Thoracic aorta (tissue), 2 donors: ENCODE measurements around the gene ANKS6. TPM values are rescaled to one million over a fixed set of nuclear protein-coding genes. Genes with fewer than 3 reads are reported as not detected.

Experiments used
- ATAC-seq: fragments of 150-250 bp; one replicate; pipeline ENCODE4 v1.8.0; 2017; ENCODE audit warnings: low read depth; ENCODE audit not compliant: insufficient number of reproducible peaks, low FRiP score
- DNase-seq: peaks from one replicate; pipeline ENCODE4 v3.0.0-alpha.2; 2020; ENCODE audit warnings: low spot score
- H3K27ac ChIP-seq, 2 donors: fragments of 200-600 bp; sonication (generic); 1 replicate in 1 of 2; 2 replicates in 1 of 2; pipeline ENCODE4 v1.5.1; 2016; ENCODE audit warnings: mild to moderate bottlenecking in 2 of 2, moderate library complexity in 2 of 2
- H3K27me3 ChIP-seq: fragments of 200-600 bp; sonication (generic); replicated peaks from 2 replicates; pipeline ENCODE4 v1.6.0; 2016; ENCODE audit warnings: mild to moderate bottlenecking; ENCODE audit not compliant: insufficient read depth
- H3K36me3 ChIP-seq: fragments of 200-600 bp; sonication (generic); one replicate; pipeline ENCODE4 v1.5.1; 2016
- H3K4me1 ChIP-seq, 2 donors: fragments of 200-600 bp; sonication (generic); 1 replicate in 1 of 2; 2 replicates in 1 of 2; pipeline versions ENCODE4 v1.5.1 to v1.6.0; 2016; ENCODE audit warnings: low read depth in 2 of 2, mild to moderate bottlenecking in 1 of 2; ENCODE audit not compliant: control insufficient read depth in 1 of 2
- H3K4me3 ChIP-seq: fragments of 200-600 bp; sonication (generic); 2 replicates; pipeline ENCODE4 v1.5.1; 2016; ENCODE audit warnings: mild to moderate bottlenecking
- H3K9me3 ChIP-seq: fragments of 200-600 bp; sonication (generic); 2 replicates; pipeline ENCODE4 v1.5.1; 2016
- CTCF ChIP-seq: fragments of 200-600 bp; sonication (generic); IDR thresholded peaks from one replicate; pipeline ENCODE4 v1.5.1; 2019; ENCODE audit warnings: antibody characterized with exemption
- total RNA-seq, 2 donors: library from RNA; depleted of rRNA; stranded (reverse); fragments of >200 nt; gene quantifications; one replicate each; pipeline versions ENCODE4 v1.1.0 to v1.2.3, GENCODE V29; 2016

The ANKS6 gene
- total RNA-seq, 2 donors from 2014 or later: 35.1 to 45.8 TPM

- DNase-seq: no peak
- Histone ChIP-seq H3K27ac (no peak overlapping the region), H3K36me3 (no peaks in the 10 kb centered on the region), H3K27me3 (no peaks in the 10 kb centered on the region), H3K4me3 (no peak overlapping the region), H3K4me1 (peaks cover 11 to 33% of the 10 kb centered on the region in 2 donors), H3K9me3 (no peaks in the 10 kb centered on the region)
- ATAC-seq: no peak
- TF ChIP-seq CTCF: no peak
Observed at GRCh38 chr9:98797491-98797890, 1.1 kb upstream of the ANKS6 start.

- H3K9me3 ChIP-seq: no peaks in the 10 kb centered on the region
- H3K4me3 ChIP-seq: peak overlapping the region; percentile 77
- DNase-seq (no peak), ATAC-seq (no peak)
- no peak for TF ChIP-seq CTCF
- peaks cover 11 to 44% of the 10 kb centered on the region in 2 donors for H3K4me1 ChIP-seq
- no peaks in the 10 kb centered on the region for H3K36me3 ChIP-seq
- H3K27me3 ChIP-seq: no peaks in the 10 kb centered on the region
- H3K27ac ChIP-seq: peak overlapping the region; percentile 43 to 50
Observed at GRCh38 chr9:98795970-98796363, 388 bp downstream of the ANKS6 start.

- H3K36me3 ChIP-seq: no peaks in the 10 kb centered on the region
- no peaks in the 10 kb centered on the region for H3K9me3 ChIP-seq
- H3K27ac ChIP-seq: peak overlapping the region; percentile 43 to 50
- peaks cover 14 to 48% of the 10 kb centered on the region in 2 donors for H3K4me1 ChIP-seq
- no peaks in the 10 kb centered on the region for H3K27me3 ChIP-seq
- H3K4me3 ChIP-seq: peak overlapping the region; percentile 77
- ATAC-seq (no peak), DNase-seq (no peak)
- no peak for TF ChIP-seq CTCF
Observed at GRCh38 chr9:98795295-98795955, 930 bp downstream of the ANKS6 start.

GRCh38 chr9:98794802-98795201 is 1.6 kb downstream of the ANKS6 start:
- ATAC-seq: no peak
- Histone ChIP-seq H3K9me3 (no peaks in the 10 kb centered on the region), H3K27ac (no peak overlapping the region), H3K4me1 (peaks cover 12 to 44% of the 10 kb centered on the region in 2 donors), H3K4me3 (peak overlapping the region; percentile 77), H3K27me3 (no peaks in the 10 kb centered on the region), H3K36me3 (no peaks in the 10 kb centered on the region)
- no peak for DNase-seq
- no peak for TF ChIP-seq CTCF

GRCh38 chr9:98793031-98793430 is 3.3 kb downstream of the ANKS6 start:
- H3K27me3 ChIP-seq: no peaks in the 10 kb centered on the region
- no peak for ATAC-seq
- no peak for DNase-seq
- no peaks in the 10 kb centered on the region for H3K9me3 ChIP-seq
- no peak for TF ChIP-seq CTCF
- peaks cover 11 to 38% of the 10 kb centered on the region in 2 donors for H3K4me1 ChIP-seq
- H3K36me3 ChIP-seq: no peaks in the 10 kb centered on the region
- H3K27ac ChIP-seq: no peak overlapping the region
- no peak overlapping the region for H3K4me3 ChIP-seq
